Measurements from ENCODE around the gene MCM10.

DNA sequence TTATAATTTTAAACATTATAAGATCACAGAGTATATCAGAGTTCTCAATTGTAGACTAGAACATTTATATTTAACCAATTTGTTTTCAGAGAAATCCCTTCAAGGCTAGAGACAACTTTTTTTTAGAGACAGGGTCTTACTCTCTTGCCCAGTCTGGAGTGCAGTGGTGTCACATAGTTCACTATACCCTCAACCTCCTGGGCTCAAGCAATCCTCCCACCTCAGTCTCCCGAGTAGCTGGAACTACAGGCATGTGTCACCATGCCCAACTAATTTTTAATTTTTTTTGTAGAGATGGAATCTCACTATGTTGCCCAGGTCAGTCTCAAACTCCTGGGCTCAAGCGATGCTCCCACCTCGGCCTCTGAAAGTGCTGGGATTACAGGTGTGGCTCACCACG, 57.5 kb downstream of the MCM10 start:
- TF ChIP-seq, protein P1, sequence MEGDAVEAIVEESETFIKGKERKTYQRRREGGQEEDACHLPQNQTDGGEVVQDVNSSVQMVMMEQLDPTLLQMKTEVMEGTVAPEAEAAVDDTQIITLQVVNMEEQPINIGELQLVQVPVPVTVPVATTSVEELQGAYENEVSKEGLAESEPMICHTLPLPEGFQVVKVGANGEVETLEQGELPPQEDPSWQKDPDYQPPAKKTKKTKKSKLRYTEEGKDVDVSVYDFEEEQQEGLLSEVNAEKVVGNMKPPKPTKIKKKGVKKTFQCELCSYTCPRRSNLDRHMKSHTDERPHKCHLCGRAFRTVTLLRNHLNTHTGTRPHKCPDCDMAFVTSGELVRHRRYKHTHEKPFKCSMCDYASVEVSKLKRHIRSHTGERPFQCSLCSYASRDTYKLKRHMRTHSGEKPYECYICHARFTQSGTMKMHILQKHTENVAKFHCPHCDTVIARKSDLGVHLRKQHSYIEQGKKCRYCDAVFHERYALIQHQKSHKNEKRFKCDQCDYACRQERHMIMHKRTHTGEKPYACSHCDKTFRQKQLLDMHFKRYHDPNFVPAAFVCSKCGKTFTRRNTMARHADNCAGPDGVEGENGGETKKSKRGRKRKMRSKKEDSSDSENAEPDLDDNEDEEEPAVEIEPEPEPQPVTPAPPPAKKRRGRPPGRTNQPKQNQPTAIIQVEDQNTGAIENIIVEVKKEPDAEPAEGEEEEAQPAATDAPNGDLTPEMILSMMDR (conservative IDR thresholded peaks at IDR 0.05), result no peak
- TF ChIP-seq ZFX (IDR thresholded peaks at IDR 0.05), result no peak

Data from C4-2B (cell line).